Measurements from ENCODE around the gene CHST11. TPM values are rescaled to one million over a fixed set of nuclear protein-coding genes. Genes with fewer than 3 reads are reported as not detected.

Gene CHST11
- total RNA-seq, 1 donor from 2014 or later: 71.4 TPM

DNA sequence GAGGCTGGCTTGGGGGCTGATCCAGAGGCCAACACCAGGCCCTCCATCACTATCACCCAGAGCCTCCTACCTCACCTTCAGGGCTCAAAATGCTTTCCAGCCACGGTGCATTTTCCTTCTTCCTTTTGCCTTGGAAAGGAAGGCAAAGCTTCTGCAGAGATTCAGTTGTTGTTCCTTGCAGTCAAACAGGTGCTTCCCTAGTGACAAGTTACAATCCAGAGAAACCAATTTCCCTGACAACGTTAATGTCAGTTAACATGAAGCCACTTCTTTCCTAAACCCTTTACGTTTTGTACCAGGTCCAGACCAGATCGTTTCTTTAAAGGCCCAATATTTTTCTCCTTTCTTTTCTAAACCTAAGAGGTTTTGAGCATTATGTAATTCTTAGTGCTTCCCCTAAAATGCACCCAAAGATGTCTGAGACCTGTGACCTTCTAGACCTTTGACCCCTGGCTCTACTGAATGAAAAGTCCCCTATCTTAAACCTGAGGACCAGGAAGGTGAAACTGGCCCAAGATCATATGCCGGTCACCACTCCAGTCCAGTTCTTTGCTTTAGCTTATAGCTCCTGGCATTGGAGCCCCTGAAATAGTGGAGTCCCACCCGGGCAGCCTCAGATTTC is 289.8 kb downstream of the CHST11 start:
- intact Hi-C loops (cut with micrococcal nuclease): no loop called here

DNA sequence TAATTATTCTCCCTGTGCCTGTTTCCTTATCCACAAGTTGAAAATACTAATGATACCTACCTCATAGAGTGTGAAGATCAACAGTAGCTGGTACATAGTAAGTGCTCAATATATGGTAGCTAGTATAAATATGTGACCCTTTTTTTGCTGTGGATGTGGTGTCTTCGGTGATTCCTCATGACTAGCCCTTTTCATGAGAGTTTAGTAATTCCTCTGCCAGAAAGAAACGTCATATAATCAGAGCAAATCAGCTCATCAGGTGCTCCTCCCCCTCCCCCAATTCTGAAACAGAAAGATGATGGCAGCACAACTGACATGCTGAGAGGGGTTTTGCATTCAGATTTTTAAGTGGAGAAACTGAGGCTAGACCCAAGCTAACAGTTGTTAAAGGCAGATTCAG is 290.6 kb downstream of the CHST11 start:
- intact Hi-C loops (cut with micrococcal nuclease): no loop called here

DNA sequence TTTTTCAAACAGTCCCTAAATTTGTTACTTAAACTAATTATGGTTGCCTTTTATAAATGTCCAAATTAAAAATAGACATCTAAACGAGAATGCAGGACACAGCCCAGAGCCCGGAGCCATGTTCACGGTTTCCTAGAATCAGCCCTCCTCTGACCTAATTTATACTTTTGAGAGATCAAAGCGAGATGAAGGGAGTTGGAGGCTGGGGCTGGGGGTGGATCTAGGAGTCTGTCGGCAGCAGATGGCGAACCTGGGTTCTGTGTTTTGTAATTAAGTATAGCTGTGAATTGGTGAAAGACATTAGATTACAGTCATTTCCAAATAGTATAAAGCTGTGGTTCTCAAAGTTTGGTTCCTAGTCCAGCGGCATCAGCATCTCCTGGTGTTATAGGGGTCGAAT is 291.2 kb downstream of the CHST11 start:
- intact Hi-C loops (cut with micrococcal nuclease): no loop called here

DNA sequence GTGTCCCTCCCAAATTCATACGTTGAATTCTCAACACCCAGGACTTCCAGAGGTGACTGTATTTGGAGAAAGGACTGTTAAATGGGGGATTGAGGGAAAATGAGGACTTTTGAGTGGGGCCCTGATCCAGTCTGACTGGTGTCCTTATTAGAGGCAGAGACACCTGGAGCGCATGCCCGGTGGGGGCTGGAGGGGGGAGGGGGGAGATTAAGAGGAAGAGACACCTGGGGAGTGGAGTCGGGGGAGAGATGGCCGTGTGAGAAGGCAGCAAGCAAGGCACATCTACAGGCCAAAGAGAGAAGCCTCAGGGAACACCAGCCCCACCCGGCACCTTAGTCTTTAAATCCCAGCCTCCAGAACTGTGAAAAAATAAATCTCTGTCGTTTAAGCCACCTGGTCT is 291.6 kb downstream of the CHST11 start:
- intact Hi-C loops (cut with micrococcal nuclease): no loop called here

- intact Hi-C loops (cut with micrococcal nuclease): no loop called here
These were observed 292.0 kb downstream of the CHST11 start for GRCh38 chr12:104748790-104749189.

DNA sequence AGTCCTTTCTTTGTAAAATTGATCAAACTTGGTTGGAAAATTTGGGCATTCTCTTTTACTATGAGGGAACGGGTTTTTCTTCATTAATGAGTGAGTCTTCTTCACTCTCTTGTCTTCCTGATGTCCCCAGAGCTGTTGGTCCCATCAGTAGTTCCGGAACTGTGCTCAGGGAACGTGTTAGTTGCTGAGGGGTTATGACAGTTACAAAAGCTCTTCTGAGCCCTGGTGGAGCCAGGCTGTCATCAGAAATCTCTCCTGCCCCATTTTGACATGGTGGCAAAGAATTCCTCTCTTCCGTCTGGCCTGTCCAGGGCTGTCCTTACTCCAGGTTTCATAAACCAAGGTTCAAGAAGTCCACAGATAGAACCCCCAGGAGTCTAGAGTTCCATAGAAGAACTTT is 292.8 kb downstream of the CHST11 start:
- intact Hi-C loops (cut with micrococcal nuclease): no loop called here

DNA sequence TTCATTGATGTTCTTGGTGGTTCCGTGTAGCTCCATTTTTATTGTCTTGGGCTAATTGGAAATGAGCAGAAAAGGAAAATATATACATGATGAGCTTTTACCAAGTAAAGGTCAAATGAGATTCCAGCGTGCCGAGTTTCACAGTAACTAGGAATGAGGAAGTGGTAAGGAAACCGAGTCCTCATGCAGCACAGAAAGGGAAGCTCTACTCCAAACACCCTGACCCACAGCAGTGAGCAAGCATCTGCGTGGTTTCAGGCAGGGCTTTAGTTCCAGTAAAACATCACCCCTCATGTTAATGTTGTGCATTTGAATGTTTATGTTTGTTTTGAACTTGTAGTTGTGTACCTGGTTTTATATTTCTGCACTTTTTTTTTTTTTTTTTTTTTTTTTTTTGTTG is 293.3 kb downstream of the CHST11 start:
- intact Hi-C loops (cut with micrococcal nuclease): no loop called here

DNA sequence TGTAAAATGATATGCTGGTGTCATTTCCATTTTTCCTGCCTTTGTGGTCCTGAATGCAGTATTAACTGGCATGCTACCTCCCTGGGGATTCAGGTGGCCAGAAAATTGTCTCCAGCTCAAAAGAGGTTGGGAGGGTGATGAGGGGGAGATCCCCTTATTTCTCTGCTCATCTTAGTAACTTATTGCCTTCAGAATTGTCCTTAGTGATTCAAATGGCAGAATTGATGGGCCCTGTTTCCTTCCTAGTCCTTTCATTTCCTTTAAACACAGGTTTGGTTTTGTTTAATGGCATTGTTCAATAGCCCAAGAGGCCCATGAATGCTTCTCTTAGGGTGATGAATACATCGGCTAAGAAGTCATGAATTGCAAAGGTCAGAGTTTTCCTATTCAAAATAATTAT is 294.4 kb downstream of the CHST11 start:
- intact Hi-C loops (cut with micrococcal nuclease): no loop called here

DNA sequence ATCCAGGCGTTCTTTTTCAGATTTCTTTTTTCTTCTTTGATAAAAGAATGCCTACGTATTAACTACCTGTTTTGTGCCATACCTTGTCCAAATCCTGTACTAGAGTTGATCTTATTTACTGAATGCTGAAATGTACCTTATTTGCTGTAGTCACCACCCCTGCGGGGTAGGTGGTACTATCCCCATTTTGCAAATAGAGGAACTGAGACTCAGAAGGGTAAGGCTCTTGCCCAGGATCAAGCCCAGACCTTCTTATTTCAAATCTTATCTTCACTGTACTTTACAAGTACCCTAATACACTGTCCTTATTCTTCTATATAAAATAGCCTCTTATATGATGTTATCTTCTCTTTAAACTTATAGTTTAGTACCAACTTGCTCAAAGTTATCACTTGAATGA is 294.8 kb downstream of the CHST11 start:
- intact Hi-C loops (cut with micrococcal nuclease): no loop called here

GRCh38 chr12:104752016-104752415 is 295.3 kb downstream of the CHST11 start:
- intact Hi-C loops (cut with micrococcal nuclease): no loop called here

- intact Hi-C loops (cut with micrococcal nuclease): no loop called here
These were observed 296.1 kb downstream of the CHST11 start for GRCh38 chr12:104752881-104753280.

- intact Hi-C loops (cut with micrococcal nuclease): no loop called here
These were observed 300.2 kb downstream of the CHST11 start for GRCh38 chr12:104756901-104757300.

DNA sequence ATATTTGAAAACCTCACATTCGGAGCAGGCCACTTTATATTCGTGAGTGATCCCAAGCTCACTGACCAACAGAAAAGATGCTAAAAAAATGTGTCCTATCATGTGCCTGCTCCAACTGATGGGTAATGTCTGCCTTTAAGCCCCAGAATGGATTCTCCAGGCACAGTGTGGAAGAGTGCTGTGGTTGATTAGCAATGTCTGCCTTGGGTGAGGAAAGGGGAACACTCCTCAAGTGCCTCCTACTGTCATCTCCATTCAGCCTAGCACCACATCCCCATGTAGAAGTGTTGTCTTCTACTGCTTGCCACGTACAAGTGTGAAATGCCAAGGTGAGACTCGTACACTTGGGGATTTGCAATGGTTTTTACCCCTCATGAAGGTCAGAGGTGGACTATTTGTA is 302.0 kb downstream of the CHST11 start:
- intact Hi-C loops (cut with micrococcal nuclease): no loop called here

GRCh38 chr12:104761091-104761490 is 304.3 kb downstream of the CHST11 start:
- intact Hi-C loops (cut with micrococcal nuclease): no loop called here

GRCh38 chr12:104761611-104762010 is 304.9 kb downstream of the CHST11 start:
- intact Hi-C loops (cut with micrococcal nuclease): no loop called here

GRCh38 chr12:104763168-104763805 is 306.5 kb downstream of the CHST11 start:
- intact Hi-C loops (cut with micrococcal nuclease): no loop called here

DNA sequence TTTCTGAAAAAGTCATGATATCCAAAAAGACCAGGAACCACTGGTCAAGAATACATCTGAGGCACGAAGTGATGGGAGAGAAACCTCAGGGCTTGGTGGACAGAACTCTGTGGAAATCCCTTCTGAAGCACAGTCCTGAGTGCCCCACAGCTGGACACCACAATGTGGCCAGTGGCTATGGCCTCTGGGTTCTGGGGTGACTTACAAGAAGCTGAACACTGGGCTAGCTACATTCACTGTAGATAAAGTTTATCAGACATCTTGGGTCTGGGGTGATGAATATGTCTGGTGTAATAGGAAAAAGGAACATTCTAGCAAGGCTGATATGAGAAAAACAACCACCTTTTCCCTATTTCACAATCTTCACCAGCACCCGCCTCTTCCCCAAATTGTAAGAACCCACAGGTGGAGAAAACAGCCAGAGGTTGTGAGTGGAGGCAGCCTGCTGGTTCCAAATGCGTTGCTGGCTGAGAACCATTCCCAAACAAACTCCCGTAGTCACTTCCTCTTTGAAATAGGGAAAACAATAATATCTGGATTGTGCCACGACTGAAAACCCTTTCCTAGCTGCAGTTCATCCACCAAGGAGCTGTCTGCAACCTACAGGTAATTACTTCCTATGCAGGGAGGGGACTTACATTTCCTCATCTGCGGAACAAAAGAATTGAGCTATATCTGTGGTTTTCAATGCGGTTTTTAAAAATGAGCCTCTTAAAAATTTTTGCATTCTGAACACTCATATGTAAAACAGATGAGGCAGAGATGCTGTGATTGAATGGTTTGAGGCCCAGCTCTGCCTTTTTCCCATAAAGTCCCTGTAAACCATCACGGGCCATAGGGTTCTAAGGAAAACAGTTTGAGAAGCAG is 307.7 kb downstream of the CHST11 start:
- intact Hi-C loops (cut with micrococcal nuclease): no loop called here

DNA sequence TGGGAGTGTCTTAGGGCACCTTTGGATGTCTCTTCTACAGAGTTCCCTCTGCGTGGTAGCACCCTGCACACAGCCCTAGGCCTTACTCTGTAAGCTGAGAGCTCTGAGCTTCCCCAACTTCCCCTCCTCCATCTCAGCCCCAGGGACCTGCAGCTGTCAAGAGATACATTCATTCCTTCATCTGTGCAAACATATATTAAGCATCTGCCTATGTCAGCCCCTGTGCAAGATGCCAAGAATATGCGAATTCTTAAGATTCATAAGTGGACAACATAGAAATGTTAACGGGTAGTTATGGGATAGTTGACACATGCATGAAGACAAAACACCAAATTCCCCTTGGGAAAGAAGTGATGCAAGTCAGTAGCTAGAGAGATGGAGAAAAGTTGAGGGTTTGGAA is 310.5 kb downstream of the CHST11 start:
- intact Hi-C loops (cut with micrococcal nuclease): no loop called here

DNA sequence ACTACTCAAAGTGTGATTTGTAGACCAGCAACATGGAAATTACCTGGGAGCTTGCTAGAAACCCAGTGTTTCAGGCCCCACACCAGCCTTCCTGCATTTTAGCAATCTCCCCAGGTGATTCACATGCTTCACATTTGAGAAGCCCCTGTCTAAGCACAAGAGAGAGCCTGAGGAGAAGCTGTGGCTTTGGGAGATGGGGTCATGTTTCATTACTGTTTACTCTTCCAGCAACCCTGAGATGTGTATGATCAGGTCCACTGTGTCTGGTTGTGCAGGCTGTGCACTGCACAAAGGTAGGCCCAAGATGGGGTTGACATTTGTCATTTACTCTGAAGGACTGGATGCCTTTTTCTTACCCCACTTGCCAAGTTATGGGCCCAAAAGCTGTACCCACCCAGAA is 311.3 kb downstream of the CHST11 start:
- intact Hi-C loops (cut with micrococcal nuclease): no loop called here

DNA sequence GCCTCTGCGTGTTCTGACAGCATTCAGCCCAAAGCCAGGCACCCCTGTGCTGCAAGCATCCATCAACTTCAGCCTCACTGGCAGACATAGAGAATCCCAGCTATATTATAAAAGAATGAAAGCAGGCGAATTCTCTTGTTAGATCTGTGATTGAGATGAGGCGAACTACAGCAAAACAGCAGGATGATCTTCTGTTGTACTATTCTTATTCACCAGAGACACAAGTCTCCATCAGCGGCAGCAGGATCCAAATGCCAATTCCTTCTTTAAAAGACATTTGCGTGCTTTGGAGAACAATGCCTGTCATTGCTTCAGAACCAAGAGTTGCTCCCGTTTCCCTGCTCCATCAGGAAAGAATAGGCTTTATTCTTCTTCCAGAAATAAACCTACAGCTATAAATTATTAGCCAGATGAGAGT is 312.4 kb downstream of the CHST11 start:
- intact Hi-C loops (cut with micrococcal nuclease): no loop called here

- intact Hi-C loops (cut with micrococcal nuclease): no loop called here
These were observed 315.6 kb downstream of the CHST11 start for GRCh38 chr12:104772336-104772735.

GRCh38 chr12:104775731-104776231 is 319.0 kb downstream of the CHST11 start:
- intact Hi-C loops (cut with micrococcal nuclease): no loop called here

Measured in T-helper 2 cell treated with Interferon-gamma antibody and Interleukin-4, amounts not matched to agents 100 ng/mL and 5 ng/mL, for 36 hours (primary cell).